Testis (tissue), 3 donors: Measurements from ENCODE around the gene SDHA. TPM values are rescaled to one million over a fixed set of nuclear protein-coding genes. Genes with fewer than 3 reads are reported as not detected.

Source experiments
- DNase-seq: peaks from one replicate; pipeline ENCODE4 v3.0.0-alpha.2; 2019
- H3K27ac ChIP-seq, 2 donors: fragments of 200-600 bp; sonication (generic); one replicate each; pipeline ENCODE4 v1.5.1; 2019
- H3K27me3 ChIP-seq: fragments of 200-600 bp; sonication (generic); one replicate; pipeline ENCODE4 v1.5.1; 2019
- H3K36me3 ChIP-seq: fragments of 200-600 bp; sonication (generic); one replicate; pipeline ENCODE4 v1.5.1; 2017; ENCODE audit warnings: low read depth; ENCODE audit errors: missing control alignments
- H3K4me1 ChIP-seq: fragments of 200-600 bp; sonication (generic); one replicate; pipeline ENCODE4 v1.5.1; 2019
- H3K4me3 ChIP-seq, 2 donors: fragments of 200-600 bp; sonication (generic); one replicate each; pipeline ENCODE4 v1.5.1; 2017 to 2019
- H3K9me3 ChIP-seq: fragments of 200-600 bp; sonication (generic); one replicate; pipeline ENCODE4 v1.5.1; 2017
- CTCF ChIP-seq, 3 experiments: fragments of 450-650 bp in 2 of 3; fragments of 200-600 bp in 1 of 3; sonication (generic) in 1 of 3; IDR thresholded peaks; one replicate each; pipeline ENCODE4 v1.5.1; 2016 to 2019; ENCODE audit warnings: antibody characterized with exemption in 3 of 3, mild to moderate bottlenecking in 2 of 3, moderate library complexity in 1 of 3
- POLR2A ChIP-seq: fragments of 450-650 bp; IDR thresholded peaks from one replicate; pipeline ENCODE4 v1.6.1; 2017; ENCODE audit warnings: antibody characterized with exemption, mild to moderate bottlenecking, moderate library complexity
- WGBS, 2 donors: methylation state at CpG; one replicate each; pipeline ENCODE4 v1.1.5; 2018; 5-methylcytosine and 5-hydroxymethylcytosine counted together
- intact Hi-C: fragments of 100-400 bp; cut with DNase I; formaldehyde crosslinking; loops from one replicate; pipeline ENCODE4 v1.15.1; 2023; ENCODE audit warnings: low total_unique reads
- polyA plus RNA-seq: library from polyadenylated mRNA; stranded (reverse); fragments of 350-450 nt; fragmentation: Illumina TruSeq; extraction: RNeasy Lipid Tissue Mini Kit (QIAGEN cat#74804); gene quantifications from one replicate; pipeline ENCODE4 v1.2.3, GENCODE V29; 2014; ENCODE audit warnings: low read depth, low replicate concordance; ENCODE audit not compliant: insufficient read depth
- total RNA-seq, 2 donors: library from RNA; depleted of rRNA; stranded (reverse); fragments of >200 nt; gene quantifications; one replicate each; pipeline ENCODE4 v1.2.3, GENCODE V29; 2016

Gene SDHA
- total and polyA plus RNA-seq, 3 donors from 2014 or later, result 96.9 to 195 (median 107) TPM

- intact Hi-C loops, result no loop called here
- Histone ChIP-seq H3K27ac (no peak within 1 kb of the TSS), H3K27me3 (no peaks in the 10 kb centered on the region), H3K4me1 (no peaks in the 10 kb centered on the region), H3K36me3 (no peaks in the 10 kb centered on the region), H3K9me3 (no peaks in the 10 kb centered on the region), H3K4me3 (no peak within 1 kb of the TSS)
- TF ChIP-seq POLR2A (no peak), CTCF (IDR thresholded peaks at IDR 0.05) (no peak)
- DNase-seq, result no peak
- 52 to 67% methylated on average over 9 to 41 of the region's 56 CpGs for WGBS, 2 donors
Observed at GRCh38 chr5:191036-191948, 26.8 kb upstream of the SDHA start, which contains the start of gene LRRC14B. LRRC14B (plus strand) TSS chr5:191495; CDS start chr5:191539, 44 bp downstream.

- no peak overlapping the region for H3K27ac ChIP-seq
- no peak overlapping the region for H3K4me3 ChIP-seq
- no peaks in the 10 kb centered on the region for H3K9me3 ChIP-seq
- no peaks in the 10 kb centered on the region for H3K27me3 ChIP-seq
- 69 to 92% methylated on average over 14 to 46 of the region's 46 CpGs for WGBS, 2 donors
- DNase-seq, result no peak
- H3K4me1 ChIP-seq, result no peaks in the 10 kb centered on the region
- TF ChIP-seq POLR2A (no peak), CTCF (IDR thresholded peaks at IDR 0.05) (no peak)
- no peaks in the 10 kb centered on the region for H3K36me3 ChIP-seq
- intact Hi-C loops, result no loop called here
Observed at GRCh38 chr5:191949-192690, 26.0 kb upstream of the SDHA start.

- intact Hi-C loops, result no loop called here
- Histone ChIP-seq H3K4me3 (no peak overlapping the region), H3K27me3 (no peaks in the 10 kb centered on the region), H3K9me3 (no peaks in the 10 kb centered on the region), H3K4me1 (no peaks in the 10 kb centered on the region), H3K27ac (no peak overlapping the region), H3K36me3 (no peaks in the 10 kb centered on the region)
- 78 to 88% methylated on average over 9 of the region's 9 CpGs for WGBS, 2 donors
- DNase-seq, result no peak
- TF ChIP-seq POLR2A (no peak), CTCF (IDR thresholded peaks at IDR 0.05) (no peak)
Observed at GRCh38 chr5:192691-192969, 25.5 kb upstream of the SDHA start.

GRCh38 chr5:192970-193831 lies 24.9 kb upstream of the SDHA start:
- Histone ChIP-seq H3K27me3 (no peaks in the 10 kb centered on the region), H3K4me1 (no peaks in the 10 kb centered on the region), H3K36me3 (no peaks in the 10 kb centered on the region), H3K9me3 (no peaks in the 10 kb centered on the region), H3K4me3 (no peak overlapping the region), H3K27ac (no peak overlapping the region)
- intact Hi-C loops, result no loop called here
- WGBS, 2 donors, result 82 to 91% methylated on average over 9 to 17 of the region's 17 CpGs
- no peak for DNase-seq
- TF ChIP-seq POLR2A (no peak), CTCF (IDR thresholded peaks at IDR 0.05) (no peak)
